Measurements from ENCODE around the gene TYK2. TPM values are rescaled to one million over a fixed set of nuclear protein-coding genes. Genes with fewer than 3 reads are reported as not detected.

TYK2 gene
- total RNA-seq, 1 donor from 2014 or later, result 115 TPM

DNA sequence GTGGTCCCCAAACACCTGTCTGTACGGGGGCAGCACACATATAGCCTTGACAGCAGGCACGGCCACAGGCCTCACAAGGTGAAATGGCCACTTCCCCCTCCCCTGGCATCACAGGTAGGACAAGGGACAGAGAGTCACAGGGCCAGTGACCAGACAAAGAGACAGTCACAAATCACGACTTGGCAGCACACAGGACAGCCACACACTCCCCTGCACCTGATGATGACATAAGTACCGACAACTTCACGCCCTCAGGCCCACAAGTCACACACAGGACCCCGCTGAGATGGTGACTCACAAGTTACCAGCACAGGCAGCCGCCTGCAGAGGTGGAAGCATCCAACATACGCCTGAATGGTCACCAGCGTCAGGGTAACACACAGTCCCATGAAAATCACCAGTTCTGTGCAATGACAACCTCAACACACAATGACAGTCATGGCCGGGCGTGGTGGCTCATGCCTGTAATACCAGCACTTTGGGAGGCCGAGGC is 16.5 kb downstream of the TYK2 start:
- intact Hi-C loops (cut with DNase I), result no loop called here
- Histone ChIP-seq H3K36me3 (peaks cover 0 to 83% of the 10 kb centered on the region in 2 donors), H3K4me3 (no peak overlapping the region), H3K4me1 (no peaks in the 10 kb centered on the region), H3K27me3 (no peaks in the 10 kb centered on the region), H3K9me3 (no peaks in the 10 kb centered on the region), H3K27ac (no peak overlapping the region)
- DNase-seq (ENCODE audit: extremely low spot score in 2 of 2), result no peak
- no peak for TF ChIP-seq POLR2AphosphoS5 (IDR thresholded peaks at IDR 0.05; ENCODE audit: insufficient read depth in 1 of 2, low read depth in 1 of 2)
- TF ChIP-seq, protein P1, sequence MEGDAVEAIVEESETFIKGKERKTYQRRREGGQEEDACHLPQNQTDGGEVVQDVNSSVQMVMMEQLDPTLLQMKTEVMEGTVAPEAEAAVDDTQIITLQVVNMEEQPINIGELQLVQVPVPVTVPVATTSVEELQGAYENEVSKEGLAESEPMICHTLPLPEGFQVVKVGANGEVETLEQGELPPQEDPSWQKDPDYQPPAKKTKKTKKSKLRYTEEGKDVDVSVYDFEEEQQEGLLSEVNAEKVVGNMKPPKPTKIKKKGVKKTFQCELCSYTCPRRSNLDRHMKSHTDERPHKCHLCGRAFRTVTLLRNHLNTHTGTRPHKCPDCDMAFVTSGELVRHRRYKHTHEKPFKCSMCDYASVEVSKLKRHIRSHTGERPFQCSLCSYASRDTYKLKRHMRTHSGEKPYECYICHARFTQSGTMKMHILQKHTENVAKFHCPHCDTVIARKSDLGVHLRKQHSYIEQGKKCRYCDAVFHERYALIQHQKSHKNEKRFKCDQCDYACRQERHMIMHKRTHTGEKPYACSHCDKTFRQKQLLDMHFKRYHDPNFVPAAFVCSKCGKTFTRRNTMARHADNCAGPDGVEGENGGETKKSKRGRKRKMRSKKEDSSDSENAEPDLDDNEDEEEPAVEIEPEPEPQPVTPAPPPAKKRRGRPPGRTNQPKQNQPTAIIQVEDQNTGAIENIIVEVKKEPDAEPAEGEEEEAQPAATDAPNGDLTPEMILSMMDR (IDR thresholded peaks at IDR 0.05), result no peak
- TF ChIP-seq POLR2A (IDR thresholded peaks at IDR 0.05), result no peak

GRCh38 chr19:10362259-10362658 is 18.1 kb downstream of the TYK2 start:
- Histone ChIP-seq H3K4me3 (no peak overlapping the region), H3K27ac (no peak overlapping the region), H3K9me3 (no peaks in the 10 kb centered on the region), H3K27me3 (no peaks in the 10 kb centered on the region), H3K4me1 (no peaks in the 10 kb centered on the region), H3K36me3 (peaks cover 0 to 82% of the 10 kb centered on the region in 2 donors)
- intact Hi-C loops (cut with DNase I), result no loop called here
- DNase-seq (ENCODE audit: extremely low spot score in 2 of 2), result no peak
- TF ChIP-seq, protein P1 (IDR thresholded peaks at IDR 0.05), result no peak
- TF ChIP-seq POLR2AphosphoS5 (IDR thresholded peaks at IDR 0.05; ENCODE audit: insufficient read depth in 1 of 2, low read depth in 1 of 2) (no peak), POLR2A (IDR thresholded peaks at IDR 0.05) (no peak)

- intact Hi-C loops (cut with DNase I), result no loop called here
- Histone ChIP-seq H3K4me1 (no peaks in the 10 kb centered on the region), H3K9me3 (no peaks in the 10 kb centered on the region), H3K27ac (no peak overlapping the region), H3K4me3 (no peak overlapping the region), H3K36me3 (peaks cover 0 to 76% of the 10 kb centered on the region in 2 donors), H3K27me3 (no peaks in the 10 kb centered on the region)
- TF ChIP-seq POLR2AphosphoS5 (IDR thresholded peaks at IDR 0.05; ENCODE audit: insufficient read depth in 1 of 2, low read depth in 1 of 2) (no peak), POLR2A (IDR thresholded peaks at IDR 0.05) (no peak)
- TF ChIP-seq, protein P1 (IDR thresholded peaks at IDR 0.05), result no peak
- DNase-seq (ENCODE audit: extremely low spot score in 2 of 2), result no peak
Measured at GRCh38 chr19:10361569-10362011, 18.8 kb downstream of the TYK2 start.

- no peak for DNase-seq (ENCODE audit: extremely low spot score in 2 of 2)
- no peak overlapping the region for H3K4me3 ChIP-seq
- intact Hi-C loops (cut with DNase I), result no loop called here
- TF ChIP-seq POLR2A (IDR thresholded peaks at IDR 0.05) (no peak), POLR2AphosphoS5 (IDR thresholded peaks at IDR 0.05; ENCODE audit: insufficient read depth in 1 of 2, low read depth in 1 of 2) (no peak)
- TF ChIP-seq, protein P1 (IDR thresholded peaks at IDR 0.05), result no peak
- no peaks in the 10 kb centered on the region for H3K27me3 ChIP-seq
- peaks cover 0 to 72% of the 10 kb centered on the region in 2 donors for H3K36me3 ChIP-seq
- H3K4me1 ChIP-seq, result no peaks in the 10 kb centered on the region
- no peak overlapping the region for H3K27ac ChIP-seq
- no peaks in the 10 kb centered on the region for H3K9me3 ChIP-seq
Measured at GRCh38 chr19:10356431-10356830, 23.9 kb downstream of the TYK2 start.

- DNase-seq (ENCODE audit: extremely low spot score in 2 of 2), result no peak
- H3K4me1 ChIP-seq, result no peaks in the 10 kb centered on the region
- intact Hi-C loops (cut with DNase I), result no loop called here
- H3K4me3 ChIP-seq, result no peak overlapping the region
- no peaks in the 10 kb centered on the region for H3K9me3 ChIP-seq
- H3K36me3 ChIP-seq, result peaks cover 0 to 64% of the 10 kb centered on the region in 2 donors
- H3K27me3 ChIP-seq, result no peaks in the 10 kb centered on the region
- no peak overlapping the region for H3K27ac ChIP-seq
- TF ChIP-seq POLR2A (IDR thresholded peaks at IDR 0.05) (no peak), POLR2AphosphoS5 (IDR thresholded peaks at IDR 0.05; ENCODE audit: insufficient read depth in 1 of 2, low read depth in 1 of 2) (no peak)
- TF ChIP-seq, protein P1 (IDR thresholded peaks at IDR 0.05), result no peak
Measured at GRCh38 chr19:10353793-10354391, 26.5 kb downstream of the TYK2 start.
